WTC11 (cell line): ENCODE measurements around the gene COG4. TPM values are rescaled to one million over a fixed set of nuclear protein-coding genes. Genes with fewer than 3 reads are reported as not detected.
A peak's percentile ranks its signal among the peaks of the same experiment; 100 is the strongest.

ENCODE experiments used
- ATAC-seq: fragments of 200-7000 bp; cut with Tn5 transposase; 2 replicates; pipeline ENCODE4 v1.10.0; 2021; ENCODE audit warnings: mild to moderate bottlenecking, moderate library complexity
- CTCF ChIA-PET: fragments of 300-600 bp; sonication (Branson Sonifier 250); formaldehyde crosslinking; loops from one replicate; lab custom pipeline; 2021; ENCODE audit warnings: antibody characterized with exemption; lab: Charles Lee
- POLR2A ChIA-PET: fragments of 350-600 bp; sonication (Branson Sonifier 250); formaldehyde crosslinking; loops from one replicate; lab custom pipeline; 2021; ENCODE audit warnings: antibody characterized with exemption; lab: Charles Lee
- DNase-seq: peaks from one replicate; pipeline ENCODE4 v3.0.0; 2021; ENCODE audit warnings: low spot score
- H3K27ac Mint-ChIP-seq: 2 replicates; pipeline ENCODE4 v1.8.0; 2021; ENCODE audit warnings: mixed read lengths
- H3K27me3 Mint-ChIP-seq: 2 replicates; pipeline ENCODE4 v1.8.0; 2021; ENCODE audit warnings: low read depth, mild to moderate bottlenecking, moderate library complexity, mixed read lengths
- H3K36me3 Mint-ChIP-seq: 2 replicates; pipeline ENCODE4 v1.8.0; 2021; ENCODE audit warnings: mixed read lengths
- H3K4me1 Mint-ChIP-seq: 2 replicates; pipeline ENCODE4 v1.8.0; 2022; ENCODE audit warnings: mixed read lengths
- H3K4me3 Mint-ChIP-seq: 2 replicates; pipeline ENCODE4 v1.8.0; 2021; ENCODE audit warnings: mild to moderate bottlenecking, moderate library complexity, mixed read lengths
- H3K9me3 Mint-ChIP-seq: 2 replicates; pipeline ENCODE4 v1.8.0; 2021; ENCODE audit warnings: mixed read lengths
- CBFB ChIP-seq: sonication (generic); formaldehyde crosslinking; IDR thresholded peaks from 2 replicates; pipeline ENCODE4 v1.8.1; 2022; ENCODE audit warnings: mild to moderate bottlenecking, low read depth, missing genetic modification reagents
- CREB1 ChIP-seq: sonication (generic); formaldehyde crosslinking; IDR thresholded peaks from 2 replicates; pipeline ENCODE4 v1.8.0; 2023; ENCODE audit warnings: mild to moderate bottlenecking, missing genetic modification reagents
- ELF4 ChIP-seq: sonication (generic); formaldehyde crosslinking; IDR thresholded peaks from 2 replicates; pipeline ENCODE4 v1.8.1; 2022; ENCODE audit warnings: low read depth, mild to moderate bottlenecking, moderate library complexity, missing genetic modification reagents
- EMX1 ChIP-seq: fragments of 250-450 bp; sonication (Bioruptor Pico); IDR thresholded peaks from 2 replicates; pipeline ENCODE4 v1.8.0; 2021; ENCODE audit warnings: mild to moderate bottlenecking
- FOXJ3 ChIP-seq: sonication (generic); formaldehyde crosslinking; IDR thresholded peaks from 2 replicates; pipeline ENCODE4 v1.9.0; 2021; ENCODE audit warnings: missing genetic modification reagents, mild to moderate bottlenecking, borderline replicate concordance
- FOXK1 ChIP-seq: sonication (generic); formaldehyde crosslinking; IDR thresholded peaks from 2 replicates; pipeline ENCODE4 v1.8.0; 2022; ENCODE audit warnings: mild to moderate bottlenecking, moderate library complexity, missing genetic modification reagents
- GRHL2 ChIP-seq: fragments of 250-450 bp; sonication (Bioruptor Pico); IDR thresholded peaks from 2 replicates; pipeline ENCODE4 v1.8.0; 2022; ENCODE audit warnings: mild to moderate bottlenecking, moderate library complexity; ENCODE audit not compliant: insufficient replicate concordance, severe bottlenecking
- GTF2I ChIP-seq: fragments of 250-450 bp; sonication (Bioruptor Pico); conservative IDR thresholded peaks from 2 replicates; pipeline ENCODE4 v1.4.0; 2021; ENCODE audit warnings: mild to moderate bottlenecking
- NR1H2 ChIP-seq: sonication (generic); formaldehyde crosslinking; IDR thresholded peaks from 2 replicates; pipeline ENCODE4 v1.9.0; 2021; ENCODE audit warnings: mild to moderate bottlenecking, moderate library complexity, missing genetic modification reagents
- OVOL2 ChIP-seq: fragments of 250-450 bp; sonication (Bioruptor Pico); IDR thresholded peaks from 2 replicates; pipeline ENCODE4 v1.9.0; 2021; ENCODE audit warnings: mild to moderate bottlenecking, borderline replicate concordance
- SMAD3 ChIP-seq: sonication (generic); formaldehyde crosslinking; IDR thresholded peaks from 2 replicates; pipeline ENCODE4 v1.8.0; 2022; ENCODE audit warnings: missing genetic modification reagents, mild to moderate bottlenecking, borderline replicate concordance
- SOX15 ChIP-seq: fragments of 250-450 bp; sonication (Bioruptor Pico); IDR thresholded peaks from 2 replicates; pipeline ENCODE4 v1.9.0; 2021; ENCODE audit warnings: mild to moderate bottlenecking
- SP1 ChIP-seq: sonication (generic); formaldehyde crosslinking; conservative IDR thresholded peaks from 2 replicates; pipeline ENCODE4 v1.8.1; 2022; ENCODE audit warnings: missing genetic modification reagents
- ZNF121 ChIP-seq: sonication (generic); formaldehyde crosslinking; IDR thresholded peaks from 2 replicates; pipeline ENCODE4 v1.8.0; 2023; ENCODE audit warnings: missing genetic modification reagents
- ZNF232 ChIP-seq: sonication (generic); formaldehyde crosslinking; IDR thresholded peaks from 2 replicates; pipeline ENCODE4 v1.8.0; 2022; ENCODE audit warnings: mild to moderate bottlenecking, missing genetic modification reagents
- total RNA-seq: library from RNA; stranded (reverse); gene quantifications from 3 replicates; pipeline ENCODE4 v1.2.3, GENCODE V29; 2021
- TF ChIP-seq, protein P1 (sequence below): fragments of 250-450 bp; sonication (Bioruptor Pico); IDR thresholded peaks from 2 replicates; pipeline ENCODE4 v2.1.2; 2022; ENCODE audit warnings: mild to moderate bottlenecking, moderate library complexity
- TF ChIP-seq, protein P2 (sequence below): fragments of 250-450 bp; sonication (Bioruptor Pico); IDR thresholded peaks from 2 replicates; pipeline ENCODE4 v1.9.0; 2021; ENCODE audit warnings: moderate library complexity, mild to moderate bottlenecking, inconsistent platforms, borderline replicate concordance
- TF ChIP-seq, protein P3 (sequence below): sonication (generic); formaldehyde crosslinking; IDR thresholded peaks from 2 replicates; pipeline ENCODE4 v1.8.0; 2022; ENCODE audit warnings: mild to moderate bottlenecking, missing genetic modification reagents
- TF ChIP-seq, protein P4 (sequence below): sonication (generic); formaldehyde crosslinking; IDR thresholded peaks from 2 replicates; pipeline ENCODE4 v1.8.1; 2022; ENCODE audit warnings: low read depth, mild to moderate bottlenecking, moderate library complexity, missing genetic modification reagents, borderline replicate concordance

Gene COG4
- total RNA-seq, 1 experiment from 2014 or later: 56.6 TPM

DNA sequence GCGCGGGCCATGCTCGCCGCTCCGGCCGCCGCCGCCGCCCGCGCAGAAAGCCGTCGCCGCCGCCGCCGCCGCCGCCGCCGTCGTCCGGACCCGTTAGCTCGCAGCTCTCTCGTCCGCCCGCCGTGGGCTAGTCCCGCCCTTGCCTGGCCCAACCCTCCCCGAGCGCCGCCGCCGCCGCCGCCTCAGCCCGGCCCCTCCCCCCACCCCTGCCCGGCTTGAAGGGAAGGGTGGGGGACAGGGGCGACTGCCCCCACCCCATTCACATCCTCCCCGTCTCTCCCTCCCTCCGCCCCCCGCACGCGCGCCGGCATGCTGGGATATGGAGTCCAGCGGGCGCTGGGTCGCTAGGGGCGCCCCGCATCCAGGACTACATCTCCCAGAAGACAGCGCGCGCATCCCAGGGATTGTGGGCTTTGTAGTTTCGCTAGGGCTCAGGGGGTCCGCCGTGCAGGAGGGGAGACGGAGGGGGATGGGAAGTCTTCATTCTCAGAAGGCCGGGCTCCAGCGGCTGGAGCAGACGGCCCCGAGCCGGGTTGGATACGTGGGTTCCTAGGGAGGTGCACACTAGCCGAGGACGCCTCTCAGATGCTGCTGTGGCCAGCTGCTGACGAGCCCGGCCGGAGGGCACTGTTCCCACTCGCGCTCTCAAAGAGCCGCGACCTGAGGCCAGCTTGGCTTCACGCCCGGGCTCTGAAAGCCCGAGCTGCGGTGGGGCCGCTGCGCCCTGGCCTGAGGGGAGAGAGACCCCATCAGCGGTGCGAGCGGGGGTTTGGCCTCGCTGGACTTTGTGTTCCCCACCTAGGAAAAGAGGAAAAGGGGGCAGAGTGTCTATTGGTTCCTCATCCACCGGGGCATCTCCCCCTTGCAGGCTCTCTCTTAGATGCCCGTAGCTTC, 84.1 kb downstream of the COG4 start, which contains the start of gene ST3GAL2 (continued):
- TF ChIP-seq, protein P1, sequence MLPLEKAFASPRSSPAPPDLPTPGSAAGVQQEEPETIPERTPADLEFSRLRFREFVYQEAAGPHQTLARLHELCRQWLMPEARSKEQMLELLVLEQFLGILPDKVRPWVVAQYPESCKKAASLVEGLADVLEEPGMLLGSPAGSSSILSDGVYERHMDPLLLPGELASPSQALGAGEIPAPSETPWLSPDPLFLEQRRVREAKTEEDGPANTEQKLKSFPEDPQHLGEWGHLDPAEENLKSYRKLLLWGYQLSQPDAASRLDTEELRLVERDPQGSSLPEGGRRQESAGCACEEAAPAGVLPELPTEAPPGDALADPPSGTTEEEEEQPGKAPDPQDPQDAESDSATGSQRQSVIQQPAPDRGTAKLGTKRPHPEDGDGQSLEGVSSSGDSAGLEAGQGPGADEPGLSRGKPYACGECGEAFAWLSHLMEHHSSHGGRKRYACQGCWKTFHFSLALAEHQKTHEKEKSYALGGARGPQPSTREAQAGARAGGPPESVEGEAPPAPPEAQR (CRISPR knock-in tag): peak; percentile 89; the same call in 1 of the 2 replicates
- TF ChIP-seq ZNF232: peak; percentile 75; the same call in 1 of the 2 replicates
- TF ChIP-seq, protein P2, sequence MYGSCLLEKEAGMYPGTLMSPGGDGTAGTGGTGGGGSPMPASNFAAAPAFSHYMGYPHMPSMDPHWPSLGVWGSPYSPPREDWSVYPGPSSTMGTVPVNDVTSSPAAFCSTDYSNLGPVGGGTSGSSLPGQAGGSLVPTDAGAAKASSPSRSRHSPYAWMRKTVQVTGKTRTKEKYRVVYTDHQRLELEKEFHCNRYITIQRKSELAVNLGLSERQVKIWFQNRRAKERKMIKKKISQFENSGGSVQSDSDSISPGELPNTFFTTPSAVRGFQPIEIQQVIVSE (CRISPR knock-in tag): no peak
- TF ChIP-seq ELF4 (CRISPR knock-in tag): no peak
- no peak for TF ChIP-seq SOX15 (CRISPR knock-in tag)
- no peak for TF ChIP-seq ZNF121
- no peak for TF ChIP-seq OVOL2 (CRISPR knock-in tag)
- 0 out of 2 replicates have a peak, but pooled peaks have one; percentile 42 for TF ChIP-seq FOXK1 (CRISPR knock-in tag)
- no peak for TF ChIP-seq GRHL2
- TF ChIP-seq, protein P3, sequence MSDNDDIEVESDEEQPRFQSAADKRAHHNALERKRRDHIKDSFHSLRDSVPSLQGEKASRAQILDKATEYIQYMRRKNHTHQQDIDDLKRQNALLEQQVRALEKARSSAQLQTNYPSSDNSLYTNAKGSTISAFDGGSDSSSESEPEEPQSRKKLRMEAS: peak; percentile 63
- TF ChIP-seq, protein P4, sequence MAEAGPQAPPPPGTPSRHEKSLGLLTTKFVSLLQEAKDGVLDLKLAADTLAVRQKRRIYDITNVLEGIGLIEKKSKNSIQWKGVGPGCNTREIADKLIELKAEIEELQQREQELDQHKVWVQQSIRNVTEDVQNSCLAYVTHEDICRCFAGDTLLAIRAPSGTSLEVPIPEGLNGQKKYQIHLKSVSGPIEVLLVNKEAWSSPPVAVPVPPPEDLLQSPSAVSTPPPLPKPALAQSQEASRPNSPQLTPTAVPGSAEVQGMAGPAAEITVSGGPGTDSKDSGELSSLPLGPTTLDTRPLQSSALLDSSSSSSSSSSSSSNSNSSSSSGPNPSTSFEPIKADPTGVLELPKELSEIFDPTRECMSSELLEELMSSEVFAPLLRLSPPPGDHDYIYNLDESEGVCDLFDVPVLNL (CRISPR knock-in tag): no peak
- peak; percentile 25; the same call in 1 of the 2 replicates for TF ChIP-seq SMAD3 (CRISPR knock-in tag)
- TF ChIP-seq EMX1 (CRISPR knock-in tag): peak; percentile 72; the same call in 1 of the 2 replicates
- 0 out of 2 replicates have a peak, but pooled peaks have one; percentile 39 for TF ChIP-seq CBFB
- no peak for TF ChIP-seq GTF2I (CRISPR knock-in tag)

DNA sequence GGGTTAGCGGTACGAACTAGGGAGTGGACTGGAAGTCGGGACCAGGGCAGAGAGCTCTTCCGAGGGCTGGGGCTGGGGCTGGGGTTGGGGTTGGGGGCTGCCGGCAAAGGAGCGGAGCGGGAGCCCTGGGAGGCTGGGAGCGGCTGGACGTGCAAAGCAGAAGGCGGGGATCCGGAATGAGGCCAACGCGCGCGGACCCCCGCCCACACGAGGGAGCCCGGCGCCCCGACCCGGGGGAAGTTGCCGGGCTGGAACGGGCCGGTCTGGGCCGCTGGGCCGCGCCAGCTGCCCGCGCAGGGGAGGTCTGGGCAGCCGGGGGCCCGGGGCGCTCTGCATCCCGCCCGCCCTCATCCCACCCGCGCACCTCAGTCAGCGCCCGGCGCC, 84.8 kb downstream of the COG4 start:
- POLR2A ChIA-PET: interaction anchor here (1.1 to 1.5 kb wide), 4 partner anchors 11 to 58 kb away, joined by 3 to 7 read pairs (median 4); partner anchors contain the start of gene FCSK
- H3K36me3 Mint-ChIP-seq: peaks cover 9% of the 10 kb centered on the region; the same call in 1 of the 2 replicates
- ATAC-seq: peak; percentile 0; the same call in 1 of the 2 replicates

More for the DNA sequence above, 84.8 kb downstream of the COG4 start:
- H3K4me3 Mint-ChIP-seq: peak overlapping the region; percentile 99
- no peaks in the 10 kb centered on the region for H3K27me3 Mint-ChIP-seq
- H3K4me1 Mint-ChIP-seq: peaks cover 44% of the 10 kb centered on the region
- CTCF ChIA-PET: interaction anchor here (0.9 to 2.9 kb wide), 4 partner anchors 9 to 87 kb away, joined by 3 to 16 read pairs (median 5); no protein-coding TSS in a partner anchor
- no peak for TF ChIP-seq NR1H2
- no peak for TF ChIP-seq FOXJ3 (CRISPR knock-in tag)
- TF ChIP-seq SP1: no peak
- 0 out of 2 replicates have a peak, but pooled peaks have one; percentile 0 for TF ChIP-seq EMX1 (CRISPR knock-in tag)
- no peak for TF ChIP-seq CREB1 (CRISPR knock-in tag)
- H3K27ac Mint-ChIP-seq: peak overlapping the region; percentile 96; the same call in 1 of the 2 replicates
- H3K9me3 Mint-ChIP-seq: no peaks in the 10 kb centered on the region
- peak; percentile 41 for DNase-seq
